Panc1 (cell line): Measurements from ENCODE around the gene NEK8. TPM values are rescaled to one million over a fixed set of nuclear protein-coding genes. Genes with fewer than 3 reads are reported as not detected.

Source experiments
- ATAC-seq: fragments of 200-7000 bp; cut with Tn5 transposase; 2 replicates; pipeline ENCODE4 v1.9.1; 2020; ENCODE audit warnings: mild to moderate bottlenecking, moderate library complexity
- BruUV-seq: library from RNA; stranded (reverse); fragments of 400-500 nt; replicated peaks from 2 replicates; lab custom pipeline; 2021; lab: Mats Ljungman, UMichigan
- CTCF ChIA-PET: fragments of 300-600 bp; sonication (Branson Sonifier 250); formaldehyde crosslinking; loops from one replicate; lab custom pipeline; 2022; ENCODE audit warnings: antibody characterized with exemption; lab: Charles Lee
- POLR2A ChIA-PET: fragments of 300-600 bp; sonication (Branson Sonifier 250); formaldehyde crosslinking; loops from one replicate; lab custom pipeline; 2022; ENCODE audit warnings: antibody characterized with exemption; lab: Charles Lee
- DNase-seq: peaks from one replicate; pipeline ENCODE4 v3.0.0-alpha.2; 2010; ENCODE audit warnings: low read depth, low spot score
- H3K27ac ChIP-seq: 2 replicates; pipeline ENCODE4 v1.5.1; 2011; ENCODE audit warnings: mild to moderate bottlenecking, low read length, inconsistent platforms
- H3K27me3 ChIP-seq: fragments of 200-500 bp; sonication (Bioruptor generic); 2 replicates; pipeline ENCODE4 v1.6.0; 2014; ENCODE audit warnings: low read length, inconsistent platforms; ENCODE audit not compliant: control insufficient read depth, insufficient read depth
- H3K36me3 ChIP-seq: fragments of 200-500 bp; sonication (Bioruptor generic); 2 replicates; pipeline ENCODE4 v1.5.1; 2014; ENCODE audit warnings: inconsistent platforms, mild to moderate bottlenecking, low read length, moderate library complexity; ENCODE audit not compliant: control insufficient read depth, insufficient read depth
- H3K4me1 ChIP-seq: 2 replicates; pipeline ENCODE4 v1.5.1; 2011; ENCODE audit warnings: inconsistent platforms, mild to moderate bottlenecking, low read length, moderate library complexity; ENCODE audit not compliant: control insufficient read depth, insufficient read depth
- H3K4me3 ChIP-seq, 2 experiments: 2 replicates each; pipeline ENCODE4 v1.5.1; 2011 to 2012; ENCODE audit warnings: low read depth in 2 of 2, low read length in 2 of 2, mild to moderate bottlenecking in 2 of 2, inconsistent platforms in 1 of 2, moderate library complexity in 1 of 2
- H3K9me3 ChIP-seq: fragments of 200-500 bp; sonication (Bioruptor generic); 2 replicates; pipeline ENCODE4 v1.5.1; 2014; ENCODE audit warnings: low read depth, mild to moderate bottlenecking, inconsistent platforms, low read length, moderate library complexity; ENCODE audit not compliant: control insufficient read depth, insufficient read depth
- POLR2AphosphoS5 ChIP-seq: IDR thresholded peaks from 2 replicates; pipeline ENCODE4 v1.6.1; 2012; ENCODE audit warnings: mild to moderate bottlenecking, low read depth, low read length, moderate library complexity
- SIN3A ChIP-seq: IDR thresholded peaks from 2 replicates; pipeline ENCODE4 v1.6.1; 2012; ENCODE audit warnings: low read depth, mild to moderate bottlenecking, low read length, moderate library complexity, borderline replicate concordance; ENCODE audit not compliant: insufficient read depth
- TCF7L2 ChIP-seq: IDR thresholded peaks from 2 replicates; pipeline ENCODE4 v1.6.1; 2011; ENCODE audit warnings: mild to moderate bottlenecking, low read depth, low read length, inconsistent platforms
- in situ Hi-C: cut with HindIII; loops from 2 replicates; pipeline ENCODE4 v1.10.0; 2016; ENCODE audit warnings: low sequenced_read_pairs, low pct_unique_long_range_greater_than_20kb
- intact Hi-C: fragments of 100-400 bp; cut with micrococcal nuclease; formaldehyde crosslinking; loops from one replicate; pipeline ENCODE4 v1.10.0; 2022; ENCODE audit not compliant: unreplicated experiment
- total RNA-seq: library from RNA; stranded (reverse); gene quantifications from one replicate; pipeline ENCODE4 v1.2.1, GENCODE V29; 2021; ENCODE audit not compliant: unreplicated experiment
- TF ChIP-seq, protein P1 (sequence below), 2 experiments: IDR thresholded peaks; 2 replicates each; pipeline ENCODE4 v1.6.1; 2011 to 2012; ENCODE audit warnings: low read depth in 2 of 2, control low read depth in 1 of 2, low read length in 1 of 2, mild to moderate bottlenecking in 1 of 2, moderate library complexity in 1 of 2; ENCODE audit not compliant: insufficient read depth in 1 of 2
- TF ChIP-seq, protein P2 (sequence below): fragments of 450-650 bp; IDR thresholded peaks from 2 replicates; pipeline ENCODE4 v1.5.1; 2017; ENCODE audit warnings: mild to moderate bottlenecking

The NEK8 gene
- total RNA-seq, 1 experiment from 2014 or later: 11.9 TPM

DNA sequence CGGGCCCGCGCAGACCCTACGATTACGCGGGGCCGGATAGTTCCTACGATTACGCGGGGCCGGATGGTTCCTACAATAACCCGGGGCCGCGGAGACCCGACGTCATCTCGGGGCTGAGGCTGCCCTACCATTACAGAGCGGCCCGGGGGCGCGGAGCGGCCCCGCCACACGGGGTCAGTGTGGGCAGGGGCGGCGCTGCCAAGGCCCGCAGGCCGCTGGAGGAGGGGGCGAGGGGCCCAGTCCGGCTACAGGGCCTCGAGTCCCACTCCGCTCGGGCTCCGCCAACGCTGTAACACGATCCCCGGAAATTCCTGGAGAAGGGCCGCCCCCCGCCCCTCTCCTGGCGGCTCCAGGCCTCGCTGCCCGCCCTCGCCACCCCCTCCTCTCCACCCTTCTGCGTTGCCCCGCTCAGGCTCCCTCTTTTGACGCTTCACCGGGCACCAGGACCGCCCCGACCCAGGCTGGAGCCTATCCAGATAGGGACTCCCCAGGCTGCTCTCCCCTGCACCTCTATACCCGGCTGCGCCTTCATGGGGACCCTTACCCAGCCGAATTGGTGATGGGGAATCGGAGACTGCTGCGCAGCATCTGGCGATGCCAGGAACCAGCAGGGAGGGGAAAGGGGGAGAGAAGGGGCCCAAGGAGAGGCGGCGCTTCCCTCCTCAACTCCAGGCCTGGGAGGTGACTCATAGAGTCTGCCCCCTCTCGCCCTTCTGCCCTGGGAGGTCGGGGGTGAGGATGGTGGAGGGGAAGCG, 10.8 kb upstream of the NEK8 start, which contains the start of gene RAB34:
Gene RAB34 (minus strand): TSS at position 291 of the 755 bp plus-strand sequence. CDS start 602 bp downstream, outside the sequence.
- Histone ChIP-seq H3K4me1 (peaks cover 37% of the 10 kb centered on the region), H3K36me3 (peaks cover 22% of the 10 kb centered on the region), H3K27me3 (no peaks in the 10 kb centered on the region), H3K9me3 (no peaks in the 10 kb centered on the region), H3K27ac (peak within 1 kb of the TSS; percentile 99), H3K4me3 (peak within 1 kb of the TSS; percentile 58 to 88)
- intact Hi-C loops (no loop called here), in situ Hi-C loops (no loop called here)
- ATAC-seq (peak; percentile 65), DNase-seq (no peak)
- TF ChIP-seq, protein P1, sequence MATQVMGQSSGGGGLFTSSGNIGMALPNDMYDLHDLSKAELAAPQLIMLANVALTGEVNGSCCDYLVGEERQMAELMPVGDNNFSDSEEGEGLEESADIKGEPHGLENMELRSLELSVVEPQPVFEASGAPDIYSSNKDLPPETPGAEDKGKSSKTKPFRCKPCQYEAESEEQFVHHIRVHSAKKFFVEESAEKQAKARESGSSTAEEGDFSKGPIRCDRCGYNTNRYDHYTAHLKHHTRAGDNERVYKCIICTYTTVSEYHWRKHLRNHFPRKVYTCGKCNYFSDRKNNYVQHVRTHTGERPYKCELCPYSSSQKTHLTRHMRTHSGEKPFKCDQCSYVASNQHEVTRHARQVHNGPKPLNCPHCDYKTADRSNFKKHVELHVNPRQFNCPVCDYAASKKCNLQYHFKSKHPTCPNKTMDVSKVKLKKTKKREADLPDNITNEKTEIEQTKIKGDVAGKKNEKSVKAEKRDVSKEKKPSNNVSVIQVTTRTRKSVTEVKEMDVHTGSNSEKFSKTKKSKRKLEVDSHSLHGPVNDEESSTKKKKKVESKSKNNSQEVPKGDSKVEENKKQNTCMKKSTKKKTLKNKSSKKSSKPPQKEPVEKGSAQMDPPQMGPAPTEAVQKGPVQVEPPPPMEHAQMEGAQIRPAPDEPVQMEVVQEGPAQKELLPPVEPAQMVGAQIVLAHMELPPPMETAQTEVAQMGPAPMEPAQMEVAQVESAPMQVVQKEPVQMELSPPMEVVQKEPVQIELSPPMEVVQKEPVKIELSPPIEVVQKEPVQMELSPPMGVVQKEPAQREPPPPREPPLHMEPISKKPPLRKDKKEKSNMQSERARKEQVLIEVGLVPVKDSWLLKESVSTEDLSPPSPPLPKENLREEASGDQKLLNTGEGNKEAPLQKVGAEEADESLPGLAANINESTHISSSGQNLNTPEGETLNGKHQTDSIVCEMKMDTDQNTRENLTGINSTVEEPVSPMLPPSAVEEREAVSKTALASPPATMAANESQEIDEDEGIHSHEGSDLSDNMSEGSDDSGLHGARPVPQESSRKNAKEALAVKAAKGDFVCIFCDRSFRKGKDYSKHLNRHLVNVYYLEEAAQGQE (IDR thresholded peaks at IDR 0.05; ENCODE audit: insufficient read depth in 1 of 2, low read depth in 2 of 2, low read length in 1 of 2): no peak
- TF ChIP-seq POLR2AphosphoS5 (peak; percentile 80), SIN3A (peak; percentile 90; the same call in 1 of the 2 replicates), TCF7L2 (no peak)
- TF ChIP-seq, protein P2, sequence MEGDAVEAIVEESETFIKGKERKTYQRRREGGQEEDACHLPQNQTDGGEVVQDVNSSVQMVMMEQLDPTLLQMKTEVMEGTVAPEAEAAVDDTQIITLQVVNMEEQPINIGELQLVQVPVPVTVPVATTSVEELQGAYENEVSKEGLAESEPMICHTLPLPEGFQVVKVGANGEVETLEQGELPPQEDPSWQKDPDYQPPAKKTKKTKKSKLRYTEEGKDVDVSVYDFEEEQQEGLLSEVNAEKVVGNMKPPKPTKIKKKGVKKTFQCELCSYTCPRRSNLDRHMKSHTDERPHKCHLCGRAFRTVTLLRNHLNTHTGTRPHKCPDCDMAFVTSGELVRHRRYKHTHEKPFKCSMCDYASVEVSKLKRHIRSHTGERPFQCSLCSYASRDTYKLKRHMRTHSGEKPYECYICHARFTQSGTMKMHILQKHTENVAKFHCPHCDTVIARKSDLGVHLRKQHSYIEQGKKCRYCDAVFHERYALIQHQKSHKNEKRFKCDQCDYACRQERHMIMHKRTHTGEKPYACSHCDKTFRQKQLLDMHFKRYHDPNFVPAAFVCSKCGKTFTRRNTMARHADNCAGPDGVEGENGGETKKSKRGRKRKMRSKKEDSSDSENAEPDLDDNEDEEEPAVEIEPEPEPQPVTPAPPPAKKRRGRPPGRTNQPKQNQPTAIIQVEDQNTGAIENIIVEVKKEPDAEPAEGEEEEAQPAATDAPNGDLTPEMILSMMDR: peak; percentile 70
- ChIA-PET POLR2A (no interaction called here), CTCF (no interaction called here)
- no TSS peak for BruUV-seq

DNA sequence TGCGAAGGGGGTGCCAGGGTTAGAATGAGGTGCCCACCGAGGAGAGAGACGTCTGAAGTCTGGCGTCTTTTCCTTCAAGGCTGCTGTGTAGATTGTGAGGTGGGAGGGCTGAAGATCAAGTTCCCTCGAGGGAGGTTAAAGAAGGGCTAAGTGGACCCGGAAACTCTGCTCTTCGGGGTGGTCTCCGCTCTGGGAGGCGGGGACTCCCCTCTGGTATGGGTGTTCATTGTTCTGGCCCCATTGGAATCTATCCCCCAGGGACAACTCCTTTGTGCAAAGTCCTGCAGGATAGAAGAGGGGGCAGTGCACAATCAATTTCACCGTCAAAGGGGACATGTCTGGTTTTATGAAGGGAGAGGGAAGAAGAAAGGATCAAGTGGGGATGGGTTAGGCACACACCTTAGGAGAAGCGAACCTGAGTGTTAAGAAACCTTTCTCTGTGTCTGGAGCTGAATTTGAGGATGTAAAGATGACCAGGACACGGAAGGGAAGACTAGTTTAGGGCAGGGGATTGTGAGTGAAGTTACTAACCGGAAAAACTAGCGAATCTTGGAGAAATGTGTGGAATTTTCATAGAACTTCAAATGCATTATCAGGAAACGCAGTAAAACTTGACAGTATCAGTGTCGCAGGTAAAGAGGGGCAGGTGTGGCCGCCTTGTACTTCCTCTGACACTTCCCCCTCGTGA, 10.1 kb upstream of the NEK8 start:
- DNase-seq (no peak), ATAC-seq (no peak)
- H3K36me3 ChIP-seq: peaks cover 29% of the 10 kb centered on the region
- intact Hi-C loops (no loop called here), in situ Hi-C loops (no loop called here)
- TF ChIP-seq TCF7L2 (no peak), POLR2AphosphoS5 (no peak; the same call in 1 of the 2 replicates)
- TF ChIP-seq, protein P1 (IDR thresholded peaks at IDR 0.05; ENCODE audit: insufficient read depth in 1 of 2, low read depth in 2 of 2, low read length in 1 of 2): no peak
- TF ChIP-seq, protein P2: no peak
- H3K27me3 ChIP-seq: no peaks in the 10 kb centered on the region
- H3K4me3 ChIP-seq: peak overlapping the region; percentile 58 to 88
- no TSS peak for BruUV-seq
- POLR2A ChIA-PET: interaction anchor here (1.3 kb wide), 1 partner anchor 74 kb away, joined by 4 read pairs; the partner anchor contains the start of gene BLTP2
- no peaks in the 10 kb centered on the region for H3K9me3 ChIP-seq
- H3K4me1 ChIP-seq: peaks cover 42% of the 10 kb centered on the region
- CTCF ChIA-PET: no interaction called here
- peak overlapping the region; percentile 99 for H3K27ac ChIP-seq
